CD14-positive monocyte (primary cell): ENCODE measurements around the gene SLIT1. TPM values are rescaled to one million over a fixed set of nuclear protein-coding genes. Genes with fewer than 3 reads are reported as not detected.

ENCODE experiments used
- DNase-seq, 3 donors: peaks; one replicate each; pipeline ENCODE4 v3.0.0-alpha.2; 2011 to 2022
- H2AFZ ChIP-seq: 2 replicates; pipeline ENCODE4 v1.6.0; 2012; ENCODE audit warnings: mild to moderate bottlenecking, low read depth, low read length, inconsistent platforms; ENCODE audit not compliant: insufficient read depth, poor library complexity, severe bottlenecking
- H3K27ac ChIP-seq, 2 donors: 1 replicate in 1 of 2; 2 replicates in 1 of 2; pipeline ENCODE4 v1.5.1; 2012 to 2013; ENCODE audit warnings: low read length in 2 of 2, control low read depth in 1 of 2, inconsistent platforms in 1 of 2, low read depth in 1 of 2, mild to moderate bottlenecking in 1 of 2
- H3K27me3 ChIP-seq, 2 donors: one replicate each; pipeline versions ENCODE4 v1.6.0 to v1.6.1; 2011 to 2013; ENCODE audit warnings: low read length in 2 of 2; ENCODE audit not compliant: control insufficient read depth in 2 of 2, insufficient read depth in 2 of 2
- H3K36me3 ChIP-seq, 2 donors: replicated peaks in 1 of 2; 1 replicate in 1 of 2; 2 replicates in 1 of 2; pipeline versions ENCODE4 v1.5.1 to v1.6.1; 2012 to 2013; ENCODE audit warnings: low read length in 2 of 2, control low read depth in 1 of 2, inconsistent platforms in 1 of 2, mild to moderate bottlenecking in 1 of 2; ENCODE audit not compliant: insufficient read depth in 2 of 2, control insufficient read depth in 1 of 2
- H3K4me1 ChIP-seq, 2 donors: 1 replicate in 1 of 2; 2 replicates in 1 of 2; pipeline versions ENCODE4 v1.5.1 to v1.6.1; 2012 to 2013; ENCODE audit warnings: low read length in 2 of 2, control low read depth in 1 of 2, inconsistent platforms in 1 of 2, mild to moderate bottlenecking in 1 of 2, moderate library complexity in 1 of 2; ENCODE audit not compliant: insufficient read depth in 2 of 2, control insufficient read depth in 1 of 2
- H3K4me2 ChIP-seq: replicated peaks from 2 replicates; pipeline ENCODE3; 2012; ENCODE audit warnings: low read length, moderate library complexity, mild to moderate bottlenecking; ENCODE audit not compliant: poor library complexity, severe bottlenecking; ENCODE audit errors: extremely low read depth
- H3K4me3 ChIP-seq, 3 experiments: fragments of 200-600 bp in 1 of 3; sonication (generic) in 1 of 3; replicated peaks in 1 of 3; 1 replicate in 2 of 3; 2 replicates in 1 of 3; pipeline ENCODE4 v1.5.1; 2011 to 2013; ENCODE audit warnings: low read length in 3 of 3, mild to moderate bottlenecking in 3 of 3, control low read depth in 2 of 3, low read depth in 2 of 3, inconsistent platforms in 1 of 3, moderate library complexity in 1 of 3
- H3K79me2 ChIP-seq: 2 replicates; pipeline ENCODE4 v1.6.0; 2012; ENCODE audit warnings: mild to moderate bottlenecking, control low read depth, inconsistent platforms, low read length, moderate library complexity; ENCODE audit not compliant: insufficient read depth
- H3K9ac ChIP-seq: 2 replicates; pipeline ENCODE4 v1.6.0; 2017; ENCODE audit warnings: low read length, mild to moderate bottlenecking; ENCODE audit not compliant: insufficient read depth, poor library complexity, severe bottlenecking
- H3K9me3 ChIP-seq, 2 donors: replicated peaks in 1 of 2; 1 replicate in 1 of 2; 2 replicates in 1 of 2; pipeline versions ENCODE4 v1.5.1 to v1.6.1; 2012 to 2013; ENCODE audit warnings: low read length in 2 of 2, control low read depth in 1 of 2; ENCODE audit not compliant: control insufficient read depth in 1 of 2, insufficient read depth in 1 of 2
- H4K20me1 ChIP-seq: 2 replicates; pipeline ENCODE4 v1.6.0; 2012; ENCODE audit warnings: mild to moderate bottlenecking, low read length, control low read depth, moderate library complexity; ENCODE audit not compliant: insufficient read depth
- H3K27ac Mint-ChIP-seq, 7 donors: one replicate each; pipeline ENCODE4 v1.8.0; 2020; ENCODE audit warnings: mild to moderate bottlenecking in 7 of 7, mixed read lengths in 7 of 7, moderate library complexity in 6 of 7, inconsistent platforms in 2 of 7
- H3K27me3 Mint-ChIP-seq, 3 donors: one replicate each; pipeline ENCODE4 v1.8.0; 2021 to 2022; ENCODE audit warnings: low read depth in 3 of 3, mild to moderate bottlenecking in 3 of 3, mixed read lengths in 3 of 3, moderate library complexity in 3 of 3, inconsistent platforms in 1 of 3
- H3K36me3 Mint-ChIP-seq, 2 donors: one replicate each; pipeline ENCODE4 v1.8.0; 2020; ENCODE audit warnings: mixed read lengths in 2 of 2, inconsistent platforms in 1 of 2, mild to moderate bottlenecking in 1 of 2
- H3K4me1 Mint-ChIP-seq: one replicate; pipeline ENCODE4 v1.8.0; 2020; ENCODE audit warnings: mild to moderate bottlenecking, mixed read lengths
- H3K4me3 Mint-ChIP-seq, 2 donors: one replicate each; pipeline ENCODE4 v1.8.0; 2020; ENCODE audit warnings: mild to moderate bottlenecking in 2 of 2, mixed read lengths in 2 of 2, moderate library complexity in 1 of 2
- H3K9me3 Mint-ChIP-seq, 7 donors: one replicate each; pipeline ENCODE4 v1.8.0; 2020 to 2022; ENCODE audit warnings: mixed read lengths in 7 of 7, mild to moderate bottlenecking in 6 of 7, moderate library complexity in 6 of 7, inconsistent platforms in 2 of 7
- CTCF ChIP-seq: fragments of 200-600 bp; IDR thresholded peaks from one replicate; pipeline ENCODE4 v1.8.0; 2022; ENCODE audit warnings: antibody characterized with exemption, mild to moderate bottlenecking
- WGBS: methylation state at CpG from one replicate; pipeline ENCODE4 v1.1.5; 2013; ENCODE audit warnings: missing lambda C conversion rate; ENCODE audit not compliant: insufficient coverage; 5-methylcytosine and 5-hydroxymethylcytosine counted together
- intact Hi-C, 2 donors: fragments of 100-400 bp; cut with micrococcal nuclease; formaldehyde crosslinking; loops; one replicate each; pipeline versions ENCODE4 v1.15.0 to v1.15.1; 2023
- polyA plus RNA-seq, 3 donors: library from polyadenylated mRNA; depleted of rRNA in 1 of 3; unstranded in 2 of 3; stranded (reverse) in 1 of 3; fragments of 300-500 nt in 2 of 3; fragments of >200 nt in 1 of 3; fragmentation: Illumina TruSeq in 2 of 3; gene quantifications; 1 replicate in 2 of 3; 2 replicates in 1 of 3; pipeline ENCODE4 v1.2.3, GENCODE V29; 2012 to 2021

The SLIT1 gene
- polyA plus RNA-seq, 3 donors, result 0.05 to 0.81 (median 0.16) TPM

- no peak overlapping the region for H3K9ac ChIP-seq
- DNase-seq, result no peak
- H3K27ac ChIP-seq, result no peak overlapping the region
- intact Hi-C loops, result no loop called here
- no peaks in the 10 kb centered on the region for H3K9me3 ChIP-seq
- WGBS, result 100% methylated on average over 1 of the region's 5 CpGs
- TF ChIP-seq CTCF, result no peak
- H3K27me3 ChIP-seq, result no peaks in the 10 kb centered on the region
- H4K20me1 ChIP-seq, result no peaks in the 10 kb centered on the region
- H3K4me3 ChIP-seq, result no peak overlapping the region
- Mint-ChIP-seq H3K27ac (no peak overlapping the region), H3K9me3 (no peaks in the 10 kb centered on the region), H3K4me1 (peaks cover 3% of the 10 kb centered on the region), H3K4me3 (no peak overlapping the region), H3K36me3 (peaks cover 4 to 14% of the 10 kb centered on the region in 2 donors), H3K27me3 (no peaks in the 10 kb centered on the region)
- H3K36me3 ChIP-seq, result peaks cover 3 to 6% of the 10 kb centered on the region in 2 donors
- no peaks in the 10 kb centered on the region for H3K79me2 ChIP-seq
- no peaks in the 10 kb centered on the region for H3K4me1 ChIP-seq
- H3K4me2 ChIP-seq, result no peak overlapping the region
- no peak overlapping the region for H2AFZ ChIP-seq
These were observed 216.9 kb downstream of the SLIT1 start for GRCh38 chr10:96968682-96969423.

- no peaks in the 10 kb centered on the region for H3K27me3 Mint-ChIP-seq
- Histone ChIP-seq H2AFZ (no peak overlapping the region), H3K27me3 (no peaks in the 10 kb centered on the region), H4K20me1 (peaks cover 5% of the 10 kb centered on the region), H3K27ac (no peak overlapping the region), H3K36me3 (peaks cover 3 to 13% of the 10 kb centered on the region in 2 donors), H3K4me2 (no peak overlapping the region), H3K4me3 (no peak overlapping the region), H3K4me1 (no peaks in the 10 kb centered on the region), H3K9me3 (no peaks in the 10 kb centered on the region), H3K79me2 (no peaks in the 10 kb centered on the region), H3K9ac (no peak overlapping the region)
- H3K9me3 Mint-ChIP-seq, result no peaks in the 10 kb centered on the region
- H3K4me1 Mint-ChIP-seq, result no peaks in the 10 kb centered on the region
- no peak for DNase-seq
- H3K4me3 Mint-ChIP-seq, result no peak overlapping the region
- intact Hi-C loops, result no loop called here
- H3K36me3 Mint-ChIP-seq, result peaks cover 5 to 15% of the 10 kb centered on the region in 2 donors
- no peak overlapping the region for H3K27ac Mint-ChIP-seq
- TF ChIP-seq CTCF, result no peak
These were observed 217.9 kb downstream of the SLIT1 start for GRCh38 chr10:96967847-96968246.
